Esophagus muscularis mucosa (tissue), 4 donors: ENCODE results near the gene MXRA7. TPM values are rescaled to one million over a fixed set of nuclear protein-coding genes. Genes with fewer than 3 reads are reported as not detected.
"Not testable (repeated sequence)": the region's sequence is repeated elsewhere in the genome, so short reads cannot be mapped to it uniquely, and the experiment has no call there.

Source experiments
- DNase-seq: peaks from one replicate; pipeline ENCODE4 v3.0.0-alpha.2; 2017; ENCODE audit errors: extremely low spot score
- H3K27ac ChIP-seq, 4 donors: fragments of 200-600 bp; sonication (generic); replicated peaks in 1 of 4; 1 replicate in 3 of 4; 2 replicates in 1 of 4; pipeline ENCODE4 v1.5.1; 2016 to 2019; ENCODE audit warnings: mild to moderate bottlenecking in 1 of 4
- H3K27me3 ChIP-seq, 4 donors: fragments of 200-600 bp; sonication (generic); one replicate each; pipeline versions ENCODE4 v1.5.1 to v1.6.0; 2016 to 2019
- H3K36me3 ChIP-seq, 4 donors: fragments of 200-600 bp; sonication (generic); one replicate each; pipeline ENCODE4 v1.5.1; 2016 to 2019
- H3K4me1 ChIP-seq, 4 donors: fragments of 200-600 bp; sonication (generic); one replicate each; pipeline ENCODE4 v1.5.1; 2016 to 2019
- H3K4me3 ChIP-seq, 4 donors: fragments of 200-600 bp; sonication (generic); 1 replicate in 2 of 4; 2 replicates in 2 of 4; pipeline ENCODE4 v1.5.1; 2016 to 2019; ENCODE audit warnings: mild to moderate bottlenecking in 4 of 4, moderate library complexity in 1 of 4
- H3K9me3 ChIP-seq, 4 donors: fragments of 200-600 bp; sonication (generic); 1 replicate in 3 of 4; 2 replicates in 1 of 4; pipeline ENCODE4 v1.5.1; 2016 to 2019
- EP300 ChIP-seq: sonication (generic); formaldehyde crosslinking; IDR thresholded peaks from one replicate; pipeline ENCODE4 v1.6.1; 2017; ENCODE audit warnings: antibody characterized with exemption
- POLR2A ChIP-seq: fragments of 450-650 bp; IDR thresholded peaks from one replicate; pipeline ENCODE4 v1.6.1; 2017; ENCODE audit warnings: antibody characterized with exemption, moderate library complexity, mild to moderate bottlenecking, low read depth
- POLR2AphosphoS5 ChIP-seq, 2 donors: sonication (generic); formaldehyde crosslinking; IDR thresholded peaks; one replicate each; pipeline ENCODE4 v1.6.1; 2017; ENCODE audit warnings: antibody characterized with exemption in 2 of 2
- WGBS: methylation state at CpG from one replicate; pipeline ENCODE4 v1.1.5; 2018; 5-methylcytosine and 5-hydroxymethylcytosine counted together
- intact Hi-C: fragments of 100-400 bp; cut with DNase I; formaldehyde crosslinking; loops from one replicate; pipeline ENCODE4 v1.15.1; 2023
- total RNA-seq, 4 donors: library from RNA; depleted of rRNA; stranded (reverse); fragments of >200 nt; gene quantifications; one replicate each; pipeline versions ENCODE4 v1.1.0 to v1.2.1, GENCODE V29; 2016
- TF ChIP-seq, protein P1 (sequence below), 3 experiments: fragments of 200-600 bp in 2 of 3; fragments of 450-650 bp in 1 of 3; sonication (generic) in 2 of 3; IDR thresholded peaks; one replicate each; pipeline ENCODE4 v1.5.1; 2017 to 2019; ENCODE audit warnings: antibody characterized with exemption in 3 of 3, mild to moderate bottlenecking in 2 of 3, moderate library complexity in 1 of 3

Gene MXRA7
- total RNA-seq, 4 donors from 2014 or later: 405 to 422 (median 411) TPM

DNA sequence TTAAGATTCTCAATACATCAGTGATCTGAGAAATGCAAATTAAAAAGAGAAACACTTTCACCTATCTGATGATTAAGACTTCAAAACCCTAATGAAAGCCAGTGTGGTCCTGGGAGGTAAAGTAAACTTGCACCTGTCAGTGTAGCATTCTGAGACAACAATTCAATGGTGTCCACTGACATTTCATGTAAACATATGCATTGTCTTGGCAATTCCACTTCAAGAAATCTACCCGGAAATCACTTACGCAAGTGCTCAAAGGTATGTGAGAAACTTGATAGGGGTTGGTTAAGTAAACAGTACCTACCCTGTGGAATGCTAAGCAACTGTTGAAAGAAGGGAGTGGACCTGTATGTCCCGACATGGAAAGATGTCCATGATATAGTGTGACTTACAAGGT lies 69.3 kb downstream of the MXRA7 start:
- H3K4me1 ChIP-seq: no peaks in the 10 kb centered on the region
- no peak for TF ChIP-seq EP300
- TF ChIP-seq POLR2AphosphoS5 (IDR thresholded peaks at IDR 0.05): no peak
- TF ChIP-seq, protein P1, sequence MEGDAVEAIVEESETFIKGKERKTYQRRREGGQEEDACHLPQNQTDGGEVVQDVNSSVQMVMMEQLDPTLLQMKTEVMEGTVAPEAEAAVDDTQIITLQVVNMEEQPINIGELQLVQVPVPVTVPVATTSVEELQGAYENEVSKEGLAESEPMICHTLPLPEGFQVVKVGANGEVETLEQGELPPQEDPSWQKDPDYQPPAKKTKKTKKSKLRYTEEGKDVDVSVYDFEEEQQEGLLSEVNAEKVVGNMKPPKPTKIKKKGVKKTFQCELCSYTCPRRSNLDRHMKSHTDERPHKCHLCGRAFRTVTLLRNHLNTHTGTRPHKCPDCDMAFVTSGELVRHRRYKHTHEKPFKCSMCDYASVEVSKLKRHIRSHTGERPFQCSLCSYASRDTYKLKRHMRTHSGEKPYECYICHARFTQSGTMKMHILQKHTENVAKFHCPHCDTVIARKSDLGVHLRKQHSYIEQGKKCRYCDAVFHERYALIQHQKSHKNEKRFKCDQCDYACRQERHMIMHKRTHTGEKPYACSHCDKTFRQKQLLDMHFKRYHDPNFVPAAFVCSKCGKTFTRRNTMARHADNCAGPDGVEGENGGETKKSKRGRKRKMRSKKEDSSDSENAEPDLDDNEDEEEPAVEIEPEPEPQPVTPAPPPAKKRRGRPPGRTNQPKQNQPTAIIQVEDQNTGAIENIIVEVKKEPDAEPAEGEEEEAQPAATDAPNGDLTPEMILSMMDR (IDR thresholded peaks at IDR 0.05): no peak
- no peak for TF ChIP-seq POLR2A
- H3K36me3 ChIP-seq: no peaks in the 10 kb centered on the region
- peaks cover 0 to under 1% (median 0%) of the 10 kb centered on the region in 4 donors for H3K27me3 ChIP-seq
- no peak overlapping the region for H3K4me3 ChIP-seq
- intact Hi-C loops: no loop called here
- DNase-seq: no peak
- WGBS: 61% methylated on average over 3 of the region's 3 CpGs
- no peak overlapping the region for H3K27ac ChIP-seq
- no peaks in the 10 kb centered on the region for H3K9me3 ChIP-seq

- 73% methylated on average over 6 of the region's 6 CpGs for WGBS
- peaks cover 0 to 8% (median 0%) of the 10 kb centered on the region in 4 donors for H3K27me3 ChIP-seq
- no peak for DNase-seq
- no peaks in the 10 kb centered on the region for H3K4me1 ChIP-seq
- intact Hi-C loops: no loop called here
- no peak overlapping the region for H3K27ac ChIP-seq
- TF ChIP-seq, protein P1 (IDR thresholded peaks at IDR 0.05): no peak
- no peak for TF ChIP-seq EP300
- TF ChIP-seq POLR2A: no peak
- H3K36me3 ChIP-seq: no peaks in the 10 kb centered on the region
- H3K9me3 ChIP-seq: no peaks in the 10 kb centered on the region
- no peak overlapping the region for H3K4me3 ChIP-seq
Measured at GRCh38 chr17:76640550-76641380, 70.0 kb downstream of the MXRA7 start.

- Histone ChIP-seq H3K36me3 (no peaks in the 10 kb centered on the region), H3K4me3 (no peak overlapping the region), H3K9me3 (no peaks in the 10 kb centered on the region), H3K27me3 (peaks cover 0 to 21% (median 0%) of the 10 kb centered on the region in 4 donors), H3K27ac (no peak overlapping the region), H3K4me1 (no peaks in the 10 kb centered on the region)
- TF ChIP-seq, protein P1 (IDR thresholded peaks at IDR 0.05): no peak
- TF ChIP-seq POLR2A (no peak), POLR2AphosphoS5 (IDR thresholded peaks at IDR 0.05) (no peak), EP300 (no peak)
- 97% methylated on average over 10 of the region's 10 CpGs for WGBS
- intact Hi-C loops: no loop called here
- DNase-seq: no peak
Measured at GRCh38 chr17:76638263-76638662, 72.5 kb downstream of the MXRA7 start.

- H3K4me1 ChIP-seq, H3K4me3 ChIP-seq, DNase-seq, H3K27ac ChIP-seq, intact Hi-C loops, H3K36me3 ChIP-seq, H3K9me3 ChIP-seq: not testable (repeated sequence)
- peaks cover 0 to 21% (median 0%) of the 10 kb centered on the region in 4 donors for H3K27me3 ChIP-seq
- WGBS: 78% methylated on average over 20 of the region's 27 CpGs
Measured at GRCh38 chr17:76636486-76637206, 74.1 kb downstream of the MXRA7 start.

DNA sequence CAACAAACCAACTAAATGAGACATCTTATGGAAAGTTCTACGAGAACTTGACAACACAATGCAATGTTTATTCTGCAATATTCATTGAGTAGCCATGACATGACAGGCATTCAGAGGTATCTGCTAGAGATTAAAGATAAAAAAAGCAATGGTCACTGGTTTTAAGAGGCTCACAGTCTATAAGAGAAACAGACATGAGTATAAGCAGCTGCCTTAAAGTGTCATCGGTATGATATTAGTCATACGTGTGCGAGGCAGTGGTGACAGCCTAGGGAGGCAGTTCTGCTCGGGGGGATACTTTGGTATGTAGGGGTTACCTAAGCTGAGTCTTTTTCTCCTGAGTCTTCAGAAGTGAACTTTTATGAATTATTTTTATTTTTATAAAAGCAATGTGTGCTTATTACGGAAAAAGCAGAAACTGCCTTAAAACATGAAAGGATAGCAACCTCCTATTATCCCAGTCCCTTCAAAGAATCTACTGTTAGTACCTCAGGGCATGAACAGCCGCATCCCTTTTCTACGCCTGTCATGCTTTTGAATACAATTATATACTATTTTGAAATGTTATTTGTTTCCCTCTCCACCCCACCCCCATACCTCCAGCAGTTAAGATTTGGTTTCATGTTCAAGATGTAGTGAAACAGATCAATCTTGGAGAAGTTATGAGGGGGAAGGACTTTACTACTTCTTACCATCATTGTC lies 75.0 kb downstream of the MXRA7 start:
- no peak for DNase-seq

More for the DNA sequence above, 75.0 kb downstream of the MXRA7 start:
- WGBS: 56% methylated on average over 8 of the region's 8 CpGs
- TF ChIP-seq POLR2AphosphoS5 (IDR thresholded peaks at IDR 0.05): no peak
- no peak for TF ChIP-seq POLR2A
- no peak for TF ChIP-seq EP300
- TF ChIP-seq, protein P1 (IDR thresholded peaks at IDR 0.05): no peak
- intact Hi-C loops: no loop called here
- no peak overlapping the region for H3K27ac ChIP-seq
- H3K4me1 ChIP-seq: no peaks in the 10 kb centered on the region
- H3K36me3 ChIP-seq: no peaks in the 10 kb centered on the region
- no peaks in the 10 kb centered on the region for H3K9me3 ChIP-seq
- H3K27me3 ChIP-seq: peaks cover 0 to 21% (median 0%) of the 10 kb centered on the region in 4 donors
- no peak overlapping the region for H3K4me3 ChIP-seq
